SH-SY5Y (cell line): ENCODE measurements around the gene GINS3.

Experiments
- GATA2 ChIP-seq: IDR thresholded peaks from 2 replicates; pipeline ENCODE4 v1.6.1; 2011; ENCODE audit warnings: mild to moderate bottlenecking, low read depth, low read length
- GATA3 ChIP-seq: IDR thresholded peaks from 2 replicates; pipeline ENCODE4 v1.6.1; 2011; ENCODE audit warnings: low read depth, mild to moderate bottlenecking, low read length, moderate library complexity

DNA sequence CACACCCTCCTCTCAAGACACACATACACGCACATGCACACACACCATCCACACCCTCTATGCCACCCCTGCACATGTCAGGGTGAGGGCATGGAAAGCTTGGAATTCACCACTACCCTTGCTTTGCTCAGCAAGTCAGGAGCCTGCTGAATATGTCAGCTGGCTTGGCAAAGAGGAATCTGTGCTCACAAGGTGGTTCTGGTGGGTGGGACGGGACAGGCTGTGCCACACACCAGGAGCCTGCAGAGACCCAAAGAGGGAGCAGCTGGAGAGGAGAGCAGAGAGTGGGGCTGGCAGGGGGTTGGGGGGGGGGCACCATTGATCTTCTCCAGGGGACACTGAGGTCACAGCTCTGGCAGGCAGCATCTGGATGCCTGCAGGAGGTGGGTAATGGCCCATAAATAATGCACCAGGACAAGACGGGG, 59.0 kb downstream of the GINS3 start:
- TF ChIP-seq GATA2 (no peak), GATA3 (no peak)
